ENCODE measurements around the gene RBFOX2.
A peak's percentile ranks its signal among the peaks of the same experiment; 100 is the strongest.
"Not testable (repeated sequence)": the region's sequence is repeated elsewhere in the genome, so short reads cannot be mapped to it uniquely, and the experiment has no call there.

Gene RBFOX2

GRCh38 chr22:36003972-36004674 lies 24.5 kb downstream of the RBFOX2 start:
- DNase-seq, result no peak

GRCh38 chr22:36002718-36003260 lies 25.8 kb downstream of the RBFOX2 start:
- no peak for DNase-seq

GRCh38 chr22:36002084-36002483 lies 26.5 kb downstream of the RBFOX2 start:
- no peak for DNase-seq

GRCh38 chr22:35998748-35999147 lies 29.9 kb downstream of the RBFOX2 start:
- no peak for DNase-seq

DNA sequence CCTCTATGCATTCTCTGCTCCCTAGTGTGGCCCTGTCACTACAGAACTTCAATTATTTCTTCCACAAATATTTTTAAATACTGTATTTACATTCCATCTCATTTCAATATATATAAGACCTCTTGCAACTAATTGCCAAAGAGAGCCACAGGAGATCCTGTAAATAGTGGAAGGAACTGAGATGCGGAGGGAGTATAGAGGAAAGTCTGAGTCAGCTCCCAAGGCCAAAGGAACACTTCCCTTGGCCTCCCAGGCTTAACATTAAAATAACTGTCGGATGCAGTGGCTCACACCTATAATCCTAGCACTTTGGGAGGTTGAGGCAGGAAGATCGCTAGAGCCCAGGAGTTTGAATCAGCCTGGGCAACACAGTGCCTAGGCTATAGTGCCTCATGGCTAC lies 31.2 kb downstream of the RBFOX2 start:
- DNase-seq, result no peak

DNA sequence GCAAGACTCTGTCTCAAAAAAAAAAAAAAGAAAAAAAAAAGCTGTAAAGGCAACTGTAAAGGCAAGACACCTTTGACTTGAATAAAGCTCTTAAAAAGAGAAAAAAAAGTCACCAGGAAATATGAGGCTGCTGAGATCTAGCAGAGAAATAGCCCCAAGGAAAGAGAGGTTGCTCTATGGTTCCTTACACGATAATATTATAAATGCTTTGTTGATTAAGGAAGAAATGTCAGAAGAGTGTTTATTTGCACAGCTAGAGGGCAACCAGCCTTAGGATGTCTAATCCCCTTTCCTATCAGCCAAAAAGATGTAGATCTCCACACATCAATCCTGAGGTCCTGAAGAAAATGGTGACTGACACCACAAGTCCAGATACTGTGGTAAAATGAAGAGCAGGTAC lies 32.0 kb downstream of the RBFOX2 start:
- no peak for DNase-seq

DNA sequence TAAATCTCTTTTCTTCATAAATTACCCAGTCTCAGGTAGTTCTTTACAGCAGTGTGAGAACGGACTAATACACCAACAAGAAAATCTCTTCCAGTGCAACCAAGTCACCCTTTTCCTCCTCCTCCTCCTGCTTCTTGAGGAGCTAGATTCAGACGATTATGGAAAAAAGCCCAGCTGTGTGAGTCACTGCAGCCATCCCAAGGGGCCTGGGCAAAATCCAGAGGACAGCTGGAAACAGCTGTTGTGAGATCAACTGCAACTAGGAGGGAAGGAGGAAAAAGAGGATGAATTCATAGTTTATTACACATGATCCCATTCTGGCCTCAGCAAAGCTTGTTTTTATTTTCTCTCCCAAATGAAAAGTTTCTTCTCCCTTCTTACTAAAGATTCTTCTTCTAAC lies 32.9 kb downstream of the RBFOX2 start:
- no peak for DNase-seq

DNA sequence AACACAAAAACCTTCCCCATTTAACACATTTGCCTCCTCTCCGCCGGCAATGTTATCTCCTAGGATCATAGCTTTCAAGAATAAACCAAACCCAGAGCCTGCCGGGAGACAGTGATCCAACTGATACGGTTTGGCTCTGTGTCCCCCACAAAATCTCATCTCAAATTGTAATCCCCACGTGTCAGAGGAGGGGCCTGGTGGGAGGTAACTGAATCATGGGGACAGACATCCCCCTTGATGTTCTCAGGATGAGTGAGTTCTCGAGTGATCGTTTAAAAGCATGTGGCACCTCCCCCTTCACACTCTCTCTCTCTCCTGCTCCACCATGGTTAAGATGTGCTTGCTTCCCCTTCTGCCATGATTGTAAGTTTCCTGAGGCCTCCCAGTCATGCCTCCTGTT lies 33.3 kb downstream of the RBFOX2 start:
- no peak for DNase-seq

DNA sequence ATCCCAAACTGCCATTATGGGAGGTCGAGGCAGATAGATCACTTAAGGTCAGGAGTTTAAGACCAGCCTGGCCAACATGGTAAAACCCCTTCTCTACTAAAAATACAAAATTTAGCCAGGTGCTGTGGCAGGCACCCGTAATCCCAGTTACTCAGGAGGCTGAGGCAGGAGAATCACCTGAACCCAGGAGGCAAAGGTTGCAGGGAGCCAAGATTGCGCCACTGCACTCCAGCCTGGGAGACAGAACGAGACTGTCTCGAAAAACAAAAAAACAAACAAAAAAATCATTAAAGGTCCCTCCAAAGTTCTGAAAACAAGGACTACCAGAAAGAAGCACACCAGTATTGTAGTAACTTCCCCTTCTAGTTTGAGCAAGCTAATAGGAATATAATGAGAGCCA lies 34.9 kb downstream of the RBFOX2 start:
- DNase-seq, result not testable (repeated sequence)

- no peak for DNase-seq
Observed at GRCh38 chr22:35993048-35993714, 35.4 kb downstream of the RBFOX2 start.

- DNase-seq, result no peak
Observed at GRCh38 chr22:35991168-35991567, 37.5 kb downstream of the RBFOX2 start.

DNA sequence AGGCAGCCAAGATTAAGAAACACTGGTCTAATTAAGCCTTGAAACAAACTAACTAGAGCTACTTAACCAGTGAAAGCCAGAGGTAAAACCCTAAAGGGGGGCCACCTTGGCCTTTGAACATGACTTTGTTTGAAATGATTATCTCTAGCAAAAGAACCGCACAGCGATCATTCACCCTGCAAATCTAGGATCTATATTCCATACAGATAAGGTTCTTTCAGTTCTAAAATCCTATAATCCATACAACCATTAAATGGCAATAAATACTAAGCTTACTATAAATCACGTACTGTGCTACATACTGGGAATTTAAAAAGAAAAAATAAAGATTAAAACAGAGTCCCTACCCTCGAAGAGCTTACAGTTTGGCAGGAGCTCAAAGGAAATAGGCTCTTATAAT lies 40.6 kb downstream of the RBFOX2 start:
- no peak for DNase-seq

GRCh38 chr22:35987487-35987886 lies 41.1 kb downstream of the RBFOX2 start:
- DNase-seq, result no peak

- DNase-seq, result no peak
Observed at GRCh38 chr22:35986088-35986487, 42.5 kb downstream of the RBFOX2 start.

DNA sequence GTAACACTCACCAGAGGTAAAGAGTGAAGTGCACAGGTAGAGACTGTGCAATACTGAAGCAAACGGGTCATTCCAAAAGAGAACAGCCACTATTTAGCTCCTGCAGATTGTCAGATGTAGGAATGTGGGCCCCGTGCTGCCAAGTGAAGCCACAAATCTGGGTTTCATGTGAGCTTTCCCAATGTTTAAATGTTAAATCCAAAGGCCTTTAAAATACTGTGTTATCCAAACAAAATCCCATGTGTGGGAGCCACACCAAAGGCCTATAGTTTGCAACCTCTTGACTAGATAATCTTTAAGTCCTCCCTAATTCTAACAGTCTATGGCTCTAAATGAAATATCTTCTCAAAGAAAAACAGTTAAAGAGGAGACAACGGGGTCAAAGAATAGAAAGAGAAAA lies 43.3 kb downstream of the RBFOX2 start:
- DNase-seq, result no peak

- no peak for DNase-seq
Observed at GRCh38 chr22:35984183-35985175, 44.1 kb downstream of the RBFOX2 start.

GRCh38 chr22:35981900-35982299 lies 46.7 kb downstream of the RBFOX2 start:
- DNase-seq, result no peak

DNA sequence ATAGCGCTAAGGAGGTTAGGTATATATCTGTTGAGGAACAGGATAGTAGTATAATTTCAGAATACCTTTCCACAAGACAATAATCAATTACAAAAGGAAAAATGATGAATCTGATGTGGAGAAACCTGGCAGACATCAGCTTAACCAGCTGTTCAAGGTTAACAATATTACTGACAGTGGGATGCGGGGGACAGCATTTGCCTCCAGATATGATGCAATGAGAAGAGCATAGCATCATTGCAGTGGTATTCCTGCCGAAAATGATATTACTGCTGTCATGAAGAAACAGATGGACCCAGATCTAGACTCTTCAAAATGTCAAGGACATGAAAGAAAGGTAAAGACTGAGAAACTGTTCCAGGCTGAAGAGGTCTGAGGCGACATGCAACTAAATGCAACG lies 49.7 kb downstream of the RBFOX2 start:
- no peak for DNase-seq

- no peak for DNase-seq
Observed at GRCh38 chr22:35978201-35978600, 50.4 kb downstream of the RBFOX2 start.

DNA sequence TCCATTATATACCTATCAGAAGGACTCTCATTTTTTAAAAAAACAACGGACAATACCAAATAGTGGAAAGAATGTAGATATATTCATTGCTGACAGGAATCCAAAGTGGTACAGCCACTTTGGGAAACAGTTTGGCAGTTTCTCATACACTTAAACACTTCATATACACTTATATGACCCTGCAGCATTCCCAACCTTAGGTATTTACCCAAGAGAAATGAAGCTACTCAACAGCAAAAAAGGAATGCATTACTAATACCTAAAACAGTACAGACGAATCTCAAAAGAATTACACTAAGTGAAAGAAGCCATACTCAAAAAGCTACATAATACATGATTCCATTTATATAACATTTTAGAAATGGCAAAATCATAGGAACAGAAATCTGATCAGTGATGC lies 51.5 kb downstream of the RBFOX2 start:
- DNase-seq, result no peak

DNA sequence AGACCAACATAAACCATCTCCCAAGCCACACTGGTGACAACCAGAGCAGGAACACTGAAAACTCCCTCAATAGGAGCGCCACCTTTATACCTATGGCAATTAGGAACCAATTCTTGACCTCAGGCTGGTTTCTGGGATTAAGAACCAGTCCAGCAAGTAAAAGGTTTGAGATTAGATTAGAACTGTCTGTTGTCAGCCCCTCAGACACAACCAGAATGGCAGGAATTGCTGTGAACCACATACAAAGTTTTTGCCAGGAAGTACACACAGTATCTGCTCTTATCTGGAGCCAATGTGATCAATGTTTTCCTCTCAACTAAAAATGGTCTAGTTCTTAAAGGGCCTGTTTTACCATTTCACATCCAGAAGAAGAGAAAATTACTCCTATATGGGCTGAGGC lies 55.2 kb downstream of the RBFOX2 start:
- DNase-seq, result no peak

DNA sequence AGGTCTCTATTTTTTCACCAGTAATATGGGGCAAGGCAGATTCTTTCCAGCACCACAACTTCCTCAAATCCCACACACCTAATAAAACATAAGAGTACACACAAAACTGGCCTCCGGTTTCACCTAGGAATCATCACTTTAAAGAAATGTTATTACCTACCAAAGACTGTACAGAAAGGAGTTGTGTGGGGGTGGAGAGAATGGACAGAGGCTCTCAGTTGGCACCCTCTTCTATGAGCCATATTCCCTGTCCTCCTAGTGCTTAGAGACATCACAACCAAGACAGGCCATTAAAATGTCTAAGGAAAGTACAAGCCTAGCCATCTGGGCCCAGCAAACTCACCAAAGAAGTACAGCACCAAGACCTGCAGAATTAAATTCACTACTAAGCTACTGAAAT lies 56.1 kb downstream of the RBFOX2 start:
- no peak for DNase-seq

DNA sequence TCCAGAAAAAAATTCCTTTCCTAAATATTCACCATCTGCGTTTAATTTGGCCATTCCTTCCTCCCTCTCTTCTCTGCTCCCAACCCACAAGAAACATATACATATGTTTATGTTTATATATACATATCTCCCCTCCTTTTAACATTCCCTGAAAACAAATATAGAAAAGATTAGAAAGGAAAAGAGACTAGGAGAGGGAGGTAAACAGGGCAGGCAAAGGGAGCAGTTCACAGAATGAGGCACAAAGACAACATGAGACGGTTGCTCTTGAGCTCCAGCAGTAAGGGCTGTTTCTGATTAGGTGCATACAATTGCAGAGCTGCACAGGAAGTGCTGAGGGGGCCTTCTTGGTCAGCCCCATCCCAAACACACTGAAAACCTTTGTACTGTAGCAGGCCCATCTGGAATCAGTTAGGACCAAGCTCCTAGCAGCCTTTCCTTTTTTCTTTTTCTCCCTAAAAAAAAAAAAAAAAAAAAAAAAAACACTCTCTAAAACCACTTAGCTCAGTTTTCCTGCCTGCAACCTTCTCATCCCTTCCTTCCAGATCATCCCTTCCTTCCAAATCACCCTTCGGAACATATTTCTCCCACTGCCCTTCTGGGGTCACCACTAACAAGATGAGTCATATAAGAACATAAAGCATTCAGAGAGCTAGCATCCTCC lies 57.0 kb downstream of the RBFOX2 start:
- peak; percentile 2 for DNase-seq
